KMS-11 (cell line): ENCODE data around the gene IGFBPL1.

Source experiments
- H2AFZ ChIP-seq: fragments of 200-600 bp; sonication (generic); 2 replicates; pipeline ENCODE4 v1.6.1; 2016; ENCODE audit warnings: antibody characterized with exemption, mixed run types, low read depth
- H3K27ac ChIP-seq: fragments of 200-600 bp; sonication (generic); 2 replicates; pipeline ENCODE4 v1.6.1; 2016; ENCODE audit warnings: mild to moderate bottlenecking, mixed run types
- H3K27me3 ChIP-seq: fragments of 200-600 bp; sonication (generic); 2 replicates; pipeline ENCODE4 v1.6.1; 2017; ENCODE audit warnings: mild to moderate bottlenecking, low read depth, mixed run types, moderate library complexity; ENCODE audit not compliant: insufficient read depth
- H3K36me3 ChIP-seq: fragments of 200-600 bp; sonication (generic); 2 replicates; pipeline ENCODE4 v1.6.1; 2017; ENCODE audit warnings: mild to moderate bottlenecking, mixed run types; ENCODE audit not compliant: insufficient read depth
- H3K4me1 ChIP-seq: fragments of 200-600 bp; sonication (generic); 2 replicates; pipeline ENCODE4 v1.6.1; 2016; ENCODE audit warnings: mild to moderate bottlenecking, low read depth, mixed run types; ENCODE audit not compliant: poor library complexity, severe bottlenecking
- H3K4me2 ChIP-seq: fragments of 200-600 bp; sonication (generic); 2 replicates; pipeline ENCODE4 v1.7.0; 2016; ENCODE audit warnings: mild to moderate bottlenecking, mixed run types
- H3K4me3 ChIP-seq: fragments of 200-600 bp; sonication (generic); IDR thresholded peaks from 2 replicates; pipeline ENCODE4 v1.6.1; 2017; ENCODE audit warnings: low read depth, low read length, mixed read lengths; ENCODE audit not compliant: insufficient read depth
- H3K79me2 ChIP-seq: fragments of 200-600 bp; sonication (generic); 2 replicates; pipeline ENCODE4 v1.6.1; 2016; ENCODE audit warnings: low read depth, mixed run types; ENCODE audit not compliant: insufficient read depth
- H3K9ac ChIP-seq: fragments of 200-600 bp; sonication (generic); 2 replicates; pipeline ENCODE4 v1.6.1; 2016; ENCODE audit warnings: mild to moderate bottlenecking, mixed run types
- H4K20me1 ChIP-seq: fragments of 200-600 bp; sonication (generic); 2 replicates; pipeline ENCODE4 v1.6.1; 2016; ENCODE audit warnings: mild to moderate bottlenecking, mixed run types; ENCODE audit not compliant: insufficient read depth
- TF ChIP-seq, protein P1 (sequence below): fragments of 200-600 bp; sonication (generic); conservative IDR thresholded peaks from 2 replicates; pipeline ENCODE4 v1.6.1; 2017; ENCODE audit warnings: low read depth, mild to moderate bottlenecking, antibody characterized with exemption, low read length, moderate library complexity, mixed read lengths

IGFBPL1 gene

DNA sequence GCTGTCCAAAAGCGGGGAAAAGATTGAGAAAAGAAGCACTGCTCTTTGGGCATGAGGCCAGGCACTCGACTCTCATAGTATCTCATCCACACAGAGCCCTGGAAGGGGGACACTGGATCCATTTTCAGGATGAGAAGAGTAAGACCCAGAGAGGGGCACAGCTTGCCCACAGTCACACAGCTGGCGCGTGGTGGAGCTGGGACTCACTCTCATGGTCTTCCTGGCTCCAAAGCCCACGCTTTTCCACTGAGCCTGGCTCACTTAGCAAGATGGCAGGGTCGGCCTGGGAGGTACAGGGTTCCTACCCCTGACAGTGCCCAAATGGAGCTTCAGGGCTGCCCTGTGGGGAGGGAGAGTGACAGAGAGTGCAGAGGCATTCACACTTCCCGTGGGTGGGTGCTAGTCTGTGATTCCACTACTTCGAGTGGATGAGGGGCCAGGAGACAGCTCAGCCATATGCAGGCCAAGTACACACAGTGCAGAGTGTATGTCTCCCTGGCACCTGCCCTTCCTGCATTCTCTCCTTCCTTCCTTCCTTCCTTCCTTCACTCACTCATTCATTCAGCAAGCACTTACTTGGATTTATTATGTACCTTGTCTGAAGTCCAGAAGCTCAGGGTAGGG is 18.3 kb upstream of the IGFBPL1 start:
- Histone ChIP-seq H3K4me1 (no peaks in the 10 kb centered on the region), H3K36me3 (no peaks in the 10 kb centered on the region)

DNA sequence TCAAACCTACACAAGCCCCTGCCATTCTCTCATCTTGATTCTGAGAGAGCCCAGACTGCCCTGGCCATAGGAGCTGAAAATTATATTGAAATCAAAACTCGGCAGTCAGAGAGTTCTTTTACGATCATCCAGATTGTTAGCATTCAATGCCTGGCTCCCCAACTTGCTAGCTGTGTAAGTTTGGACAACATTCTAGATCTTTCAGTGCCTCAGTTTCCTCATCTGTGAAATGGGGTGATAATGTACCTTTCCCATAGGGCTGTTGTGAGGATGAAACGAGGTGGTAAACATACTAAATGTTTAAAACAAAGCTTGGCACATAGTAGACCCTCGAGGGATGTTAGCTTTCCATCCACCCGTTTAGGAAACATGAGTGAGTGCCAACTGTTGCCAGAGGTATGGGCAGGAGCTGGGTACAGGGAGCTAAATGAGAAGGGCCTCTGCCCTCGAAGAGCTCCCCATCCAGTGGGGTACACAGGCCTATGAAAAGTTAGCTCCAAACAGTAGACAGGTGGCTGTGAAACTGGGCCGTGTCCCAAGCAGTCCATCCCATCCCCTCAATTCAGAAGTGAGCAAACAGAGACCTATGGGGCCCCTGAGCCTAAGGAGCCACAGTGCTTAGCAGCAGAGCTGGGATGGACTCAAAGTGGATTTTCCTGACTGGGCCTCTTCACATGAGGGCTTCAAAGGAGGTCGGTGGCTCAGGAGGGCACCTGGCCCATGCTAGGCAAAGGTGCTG is 17.3 kb upstream of the IGFBPL1 start:
- Histone ChIP-seq H3K4me2 (no peak overlapping the region), H3K4me3 (no peak overlapping the region), H3K27me3 (no peaks in the 10 kb centered on the region), H3K9ac (no peak overlapping the region), H3K27ac (no peak overlapping the region), H4K20me1 (no peaks in the 10 kb centered on the region), H2AFZ (no peak overlapping the region), H3K4me1 (no peaks in the 10 kb centered on the region), H3K36me3 (no peaks in the 10 kb centered on the region), H3K79me2 (no peaks in the 10 kb centered on the region)
- TF ChIP-seq, protein P1, sequence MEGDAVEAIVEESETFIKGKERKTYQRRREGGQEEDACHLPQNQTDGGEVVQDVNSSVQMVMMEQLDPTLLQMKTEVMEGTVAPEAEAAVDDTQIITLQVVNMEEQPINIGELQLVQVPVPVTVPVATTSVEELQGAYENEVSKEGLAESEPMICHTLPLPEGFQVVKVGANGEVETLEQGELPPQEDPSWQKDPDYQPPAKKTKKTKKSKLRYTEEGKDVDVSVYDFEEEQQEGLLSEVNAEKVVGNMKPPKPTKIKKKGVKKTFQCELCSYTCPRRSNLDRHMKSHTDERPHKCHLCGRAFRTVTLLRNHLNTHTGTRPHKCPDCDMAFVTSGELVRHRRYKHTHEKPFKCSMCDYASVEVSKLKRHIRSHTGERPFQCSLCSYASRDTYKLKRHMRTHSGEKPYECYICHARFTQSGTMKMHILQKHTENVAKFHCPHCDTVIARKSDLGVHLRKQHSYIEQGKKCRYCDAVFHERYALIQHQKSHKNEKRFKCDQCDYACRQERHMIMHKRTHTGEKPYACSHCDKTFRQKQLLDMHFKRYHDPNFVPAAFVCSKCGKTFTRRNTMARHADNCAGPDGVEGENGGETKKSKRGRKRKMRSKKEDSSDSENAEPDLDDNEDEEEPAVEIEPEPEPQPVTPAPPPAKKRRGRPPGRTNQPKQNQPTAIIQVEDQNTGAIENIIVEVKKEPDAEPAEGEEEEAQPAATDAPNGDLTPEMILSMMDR: no peak

More for the DNA sequence above, 18.3 kb upstream of the IGFBPL1 start:
- Histone ChIP-seq H3K27me3 (no peaks in the 10 kb centered on the region), H4K20me1 (no peaks in the 10 kb centered on the region), H3K4me3 (no peak overlapping the region), H3K9ac (no peak overlapping the region), H3K27ac (no peak overlapping the region), H3K79me2 (no peaks in the 10 kb centered on the region), H3K4me2 (no peak overlapping the region), H2AFZ (no peak overlapping the region)
- TF ChIP-seq, protein P1: no peak

DNA sequence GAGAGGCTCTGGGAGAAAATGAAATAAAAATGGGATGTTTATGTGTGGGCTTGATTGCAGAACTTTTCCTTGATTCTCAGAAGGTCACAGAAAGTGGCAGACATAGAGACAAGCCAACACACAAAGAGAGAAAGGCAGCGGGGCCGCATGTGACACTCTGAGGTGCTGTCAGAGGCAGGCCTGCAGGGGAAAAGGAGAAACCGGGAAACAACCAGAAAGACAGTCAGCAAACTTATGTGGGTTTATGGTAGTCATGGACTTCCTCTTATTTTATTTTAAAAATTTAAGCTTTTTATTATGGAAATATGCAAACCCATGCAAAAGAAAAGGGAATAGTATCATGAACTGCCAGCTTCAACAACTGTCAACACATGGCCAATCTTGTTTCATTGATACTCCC is 16.3 kb upstream of the IGFBPL1 start:
- Histone ChIP-seq H3K27ac (no peak overlapping the region), H3K27me3 (no peaks in the 10 kb centered on the region), H3K4me2 (no peak overlapping the region), H3K9ac (no peak overlapping the region), H2AFZ (no peak overlapping the region), H3K79me2 (no peaks in the 10 kb centered on the region), H3K4me1 (no peaks in the 10 kb centered on the region), H3K4me3 (no peak overlapping the region), H4K20me1 (no peaks in the 10 kb centered on the region), H3K36me3 (no peaks in the 10 kb centered on the region)
- TF ChIP-seq, protein P1: no peak

DNA sequence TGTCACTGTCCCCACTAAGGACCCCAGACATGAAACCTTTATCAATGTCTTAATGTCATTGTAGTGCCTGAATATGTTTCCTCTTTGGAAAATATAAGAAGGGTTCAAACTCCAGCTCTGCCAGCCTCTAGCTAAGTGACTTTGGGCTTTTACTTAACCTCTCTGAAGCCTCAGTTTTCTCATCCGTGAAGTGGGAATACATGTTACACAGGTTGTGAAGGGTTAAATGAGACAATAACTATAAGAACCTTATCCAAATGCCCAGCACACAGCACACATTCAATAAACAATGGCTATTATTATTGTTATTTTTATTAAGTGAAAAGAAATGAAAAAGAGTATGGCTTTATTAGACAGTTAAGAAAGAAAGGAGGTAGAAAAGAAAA is 15.7 kb upstream of the IGFBPL1 start:
- H4K20me1 ChIP-seq: no peaks in the 10 kb centered on the region
- H3K4me3 ChIP-seq: no peak overlapping the region
- H3K79me2 ChIP-seq: no peaks in the 10 kb centered on the region
- no peaks in the 10 kb centered on the region for H3K27me3 ChIP-seq
- H2AFZ ChIP-seq: no peak overlapping the region
- TF ChIP-seq, protein P1: no peak
- no peaks in the 10 kb centered on the region for H3K36me3 ChIP-seq
- H3K4me2 ChIP-seq: no peak overlapping the region
- no peaks in the 10 kb centered on the region for H3K4me1 ChIP-seq
- no peak overlapping the region for H3K27ac ChIP-seq
- no peak overlapping the region for H3K9ac ChIP-seq
